ENCODE results near the gene OR10A3.

The OR10A3 gene

GRCh38 chr11:7890417-7891172 lies 50.9 kb downstream of the OR10A3 start:
- no peak for DNase-seq

DNA sequence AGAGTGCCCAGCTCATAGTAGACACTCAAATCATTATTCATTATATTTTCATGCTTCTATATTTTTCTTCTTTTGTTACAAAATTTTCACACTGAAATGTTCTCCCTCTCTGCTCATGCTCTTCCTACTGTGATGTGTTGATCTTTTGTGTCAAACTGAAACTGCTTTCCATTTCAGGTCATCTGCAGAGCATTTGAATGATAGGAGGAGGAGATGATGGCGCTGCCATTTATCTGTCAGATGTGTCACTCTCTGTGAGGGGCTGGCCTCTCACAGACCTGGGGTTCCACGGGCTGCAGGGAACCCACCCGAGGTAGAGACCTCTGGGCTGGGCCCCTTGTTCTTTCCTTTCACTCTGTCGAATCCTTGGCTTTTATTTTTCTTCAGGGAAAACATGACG lies 51.5 kb downstream of the OR10A3 start:
- DNase-seq, result no peak

Data from fibroblast of skin of scalp (primary cell).